Activated CD4-positive, CD25-positive, alpha-beta regulatory T cell treated with anti-CD3 and anti-CD28 coated beads, Interleukin-2, amount 50 U/mL, for 24 hours (primary cell): ENCODE measurements around the gene IAPP.
"Not testable (repeated sequence)": the region's sequence is repeated elsewhere in the genome, so short reads cannot be mapped to it uniquely, and the experiment has no call there.

Experiments
- ATAC-seq, 2 donors: fragments of 150-1000 bp; cut with Tn5 transposase; one replicate each; pipeline ENCODE4 v1.10.0; 2021; ENCODE audit warnings: mild to moderate bottlenecking in 1 of 2, moderate library complexity in 1 of 2

IAPP gene

GRCh38 chr12:21381320-21381719, 8.6 kb downstream of the IAPP start:
- not testable (repeated sequence) for ATAC-seq

GRCh38 chr12:21384261-21384660, 11.6 kb downstream of the IAPP start:
- no peak for ATAC-seq

- no peak for ATAC-seq
Observed at GRCh38 chr12:21387174-21387573, 14.5 kb downstream of the IAPP start.

GRCh38 chr12:21392384-21392783, 19.7 kb downstream of the IAPP start:
- ATAC-seq: no peak

- ATAC-seq: not testable (repeated sequence)
Observed at GRCh38 chr12:21394828-21395626, 22.3 kb downstream of the IAPP start.

GRCh38 chr12:21413369-21414277, 40.9 kb downstream of the IAPP start:
- ATAC-seq: no peak

- ATAC-seq: no peak
Observed at GRCh38 chr12:21416511-21417121, 43.9 kb downstream of the IAPP start.

GRCh38 chr12:21418398-21418797, 45.7 kb downstream of the IAPP start:
- ATAC-seq: not testable (repeated sequence)

GRCh38 chr12:21419009-21419699, 46.5 kb downstream of the IAPP start:
- ATAC-seq: not testable (repeated sequence)

- no peak for ATAC-seq
Observed at GRCh38 chr12:21428241-21428640, 55.5 kb downstream of the IAPP start.
